Keratinocyte (primary cell): Measurements from ENCODE around the gene CTNND2. TPM values are rescaled to one million over a fixed set of nuclear protein-coding genes. Genes with fewer than 3 reads are reported as not detected.

Experiments used
- DNase-seq: peaks from one replicate; pipeline ENCODE4 v3.0.0-alpha.2; 2011; ENCODE audit warnings: low read depth, missing footprints, low spot score
- FAIRE-seq: peaks from 2 replicates; lab custom pipeline; 2011; peaks lifted over from hg19 to GRCh38; lab: Jason Lieb, UNC
- H2AFZ ChIP-seq: 2 replicates; pipeline ENCODE4 v1.6.0; 2012; ENCODE audit warnings: low read length, control low read depth, inconsistent platforms; ENCODE audit not compliant: control insufficient read depth
- H3K27ac ChIP-seq: 2 replicates; pipeline ENCODE4 v1.5.1; 2011; ENCODE audit warnings: low read length; ENCODE audit not compliant: control insufficient read depth, insufficient read depth
- H3K27me3 ChIP-seq: 3 replicates; pipeline ENCODE4 v1.6.0; 2011; ENCODE audit warnings: low read length; ENCODE audit not compliant: control insufficient read depth, insufficient read depth; ENCODE audit errors: extremely low read depth
- H3K36me3 ChIP-seq, 2 experiments: 2 replicates in 1 of 2; 3 replicates in 1 of 2; pipeline ENCODE4 v1.5.1; 2011; ENCODE audit warnings: low read length in 2 of 2, mild to moderate bottlenecking in 1 of 2; ENCODE audit not compliant: control insufficient read depth in 2 of 2, insufficient read depth in 2 of 2; ENCODE audit errors: extremely low read depth in 1 of 2
- H3K4me1 ChIP-seq: 3 replicates; pipeline ENCODE4 v1.5.1; 2011; ENCODE audit warnings: low read length; ENCODE audit not compliant: control insufficient read depth, insufficient read depth; ENCODE audit errors: extremely low read depth
- H3K4me2 ChIP-seq: 3 replicates; pipeline ENCODE4 v1.6.0; 2011; ENCODE audit warnings: low read depth, low read length; ENCODE audit not compliant: control insufficient read depth, insufficient read depth; ENCODE audit errors: extremely low read depth
- H3K4me3 ChIP-seq, 3 experiments: fragments of 200-600 bp in 1 of 3; sonication (generic) in 1 of 3; 2 replicates in 2 of 3; 3 replicates in 1 of 3; pipeline ENCODE4 v1.5.1; 2011 to 2016; ENCODE audit warnings: low read length in 3 of 3, mild to moderate bottlenecking in 3 of 3, control low read depth in 2 of 3, inconsistent platforms in 1 of 3, low read depth in 1 of 3, mixed read lengths in 1 of 3, mixed run types in 1 of 3, moderate library complexity in 1 of 3; ENCODE audit not compliant: control insufficient read depth in 2 of 3, insufficient read depth in 2 of 3; ENCODE audit errors: extremely low read depth in 1 of 3
- H3K79me2 ChIP-seq: 2 replicates; pipeline ENCODE4 v1.6.0; 2012; ENCODE audit warnings: low read length; ENCODE audit not compliant: control insufficient read depth, insufficient read depth
- H3K9ac ChIP-seq: 3 replicates; pipeline ENCODE4 v1.6.0; 2011; ENCODE audit warnings: low read length; ENCODE audit not compliant: control insufficient read depth, insufficient read depth; ENCODE audit errors: extremely low read depth
- H3K9me1 ChIP-seq: 3 replicates; pipeline ENCODE4 v1.6.0; 2011; ENCODE audit warnings: low read length; ENCODE audit not compliant: control insufficient read depth, insufficient read depth; ENCODE audit errors: extremely low read depth
- H3K9me3 ChIP-seq: 2 replicates; pipeline ENCODE4 v1.5.1; 2012; ENCODE audit warnings: low read depth, low read length; ENCODE audit not compliant: control insufficient read depth
- H4K20me1 ChIP-seq: 3 replicates; pipeline ENCODE4 v1.6.0; 2011; ENCODE audit warnings: low read length; ENCODE audit not compliant: control insufficient read depth, insufficient read depth; ENCODE audit errors: extremely low read depth
- CTCF ChIP-seq, 3 experiments: IDR thresholded peaks in 1 of 3; conservative IDR thresholded peaks in 1 of 3; optimal IDR thresholded peaks in 1 of 3; 2 replicates in 2 of 3; 3 replicates in 1 of 3; pipeline versions ENCODE3 to v1.5.1; 2011; ENCODE audit warnings: low read length in 3 of 3, mild to moderate bottlenecking in 3 of 3, moderate library complexity in 2 of 3, control low read depth in 1 of 3, inconsistent platforms in 1 of 3; ENCODE audit not compliant: insufficient read depth in 2 of 3; ENCODE audit errors: extremely low read depth in 1 of 3
- EZH2 ChIP-seq: IDR thresholded peaks from one replicate; pipeline ENCODE4 v1.6.1; 2012; ENCODE audit warnings: inconsistent platforms, mild to moderate bottlenecking, low read length, moderate library complexity
- dilution Hi-C: fragments of 300-500 bp; cut with MboI; formaldehyde crosslinking; loops from one replicate; pipeline ENCODE4 v1.7.0; 2020; ENCODE audit warnings: low sequenced_read_pairs; ENCODE audit not compliant: extremely low pct_ligation_motif_present
- polyA plus RNA-seq, 5 experiments: library from polyadenylated mRNA; depleted of rRNA in 3 of 5; stranded (reverse) in 3 of 5; stranded (forward) in 1 of 5; unstranded in 1 of 5; fragments of >200 nt; gene quantifications; 1 replicate in 1 of 5; 2 replicates in 3 of 5; 3 replicates in 1 of 5; pipeline versions ENCODE4 v1.2.1 to v1.2.3, GENCODE V29; 2011 to 2012; ENCODE audit warnings: missing spikeins in 2 of 5, low read depth in 1 of 5, low replicate concordance in 1 of 5

CTNND2 gene
- polyA plus RNA-seq, 1 donor (not counting 4 experiments of a cell fraction or from before 2014, with no cell fraction given), result not detected

- dilution Hi-C loops, result no loop called here
- Histone ChIP-seq H3K4me2 (no peak overlapping the region), H3K79me2 (no peaks in the 10 kb centered on the region), H3K9me3 (no peaks in the 10 kb centered on the region), H4K20me1 (no peaks in the 10 kb centered on the region), H2AFZ (no peak overlapping the region), H3K9me1 (no peaks in the 10 kb centered on the region), H3K36me3 (no peaks in the 10 kb centered on the region), H3K4me3 (no peak overlapping the region), H3K9ac (no peak overlapping the region), H3K27ac (no peak overlapping the region), H3K27me3 (no peaks in the 10 kb centered on the region), H3K4me1 (no peaks in the 10 kb centered on the region)
- TF ChIP-seq CTCF (optimal IDR thresholded peaks at IDR 0.05 in 1 of 3, IDR thresholded peaks at IDR 0.05 in 1 of 3, conservative IDR thresholded peaks at IDR 0.05 in 1 of 3; ENCODE audit: extremely low read depth in 1 of 3, insufficient read depth in 2 of 3, low read length in 3 of 3) (no peak), EZH2 (no peak)
- FAIRE-seq, result no peak
- no peak for DNase-seq
Observed at GRCh38 chr5:11611011-11611410, 293.2 kb downstream of the CTNND2 start.

GRCh38 chr5:11609570-11610303 is 294.5 kb downstream of the CTNND2 start:
- Histone ChIP-seq H3K79me2 (no peaks in the 10 kb centered on the region), H3K4me2 (no peak overlapping the region), H3K9me1 (no peaks in the 10 kb centered on the region), H3K27me3 (no peaks in the 10 kb centered on the region), H3K4me3 (no peak overlapping the region), H2AFZ (no peak overlapping the region), H3K27ac (no peak overlapping the region), H4K20me1 (no peaks in the 10 kb centered on the region), H3K4me1 (no peaks in the 10 kb centered on the region), H3K9ac (no peak overlapping the region), H3K9me3 (no peaks in the 10 kb centered on the region), H3K36me3 (no peaks in the 10 kb centered on the region)
- DNase-seq (no peak), FAIRE-seq (no peak)
- dilution Hi-C loops, result no loop called here
- TF ChIP-seq CTCF (optimal IDR thresholded peaks at IDR 0.05 in 1 of 3, IDR thresholded peaks at IDR 0.05 in 1 of 3, conservative IDR thresholded peaks at IDR 0.05 in 1 of 3; ENCODE audit: extremely low read depth in 1 of 3, insufficient read depth in 2 of 3, low read length in 3 of 3) (no peak), EZH2 (no peak)
